GM19239 (cell line): ENCODE results near the gene ANXA5.

Source experiments
- DNase-seq: peaks from one replicate; pipeline ENCODE4 v3.0.0; 2011; ENCODE audit warnings: low spot score; ENCODE audit not compliant: insufficient read length
- FAIRE-seq: peaks from 2 replicates; lab custom pipeline; 2011; peaks lifted over from hg19 to GRCh38; lab: Jason Lieb, UNC

Gene ANXA5

GRCh38 chr4:121653986-121654385, 42.8 kb downstream of the ANXA5 start:
- FAIRE-seq (no peak), DNase-seq (no peak)

GRCh38 chr4:121653214-121653613, 43.6 kb downstream of the ANXA5 start:
- FAIRE-seq: no peak
- no peak for DNase-seq

- FAIRE-seq (no peak), DNase-seq (no peak)
These were observed 45.2 kb downstream of the ANXA5 start for GRCh38 chr4:121651597-121651996.

DNA sequence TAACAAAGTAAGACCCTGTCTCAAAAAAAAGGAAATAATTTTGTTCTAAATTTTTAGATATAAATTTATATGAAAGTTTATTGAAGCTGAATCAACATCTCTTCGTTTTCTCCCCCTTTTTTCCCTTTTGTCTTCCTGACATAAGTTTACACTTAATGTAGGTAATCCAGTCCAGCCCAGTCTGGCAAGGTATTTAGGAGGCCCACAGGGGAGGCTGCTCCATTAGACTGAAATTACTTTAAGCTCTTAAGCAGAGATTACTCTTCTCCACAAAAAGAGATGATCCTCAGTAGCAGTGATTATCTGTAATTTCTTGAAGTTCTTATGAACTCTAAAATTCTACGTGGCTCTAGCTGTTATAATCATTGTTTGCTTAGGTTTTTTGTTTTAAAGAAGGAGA, 46.0 kb downstream of the ANXA5 start:
- FAIRE-seq: no peak
- no peak for DNase-seq

- FAIRE-seq (no peak), DNase-seq (no peak)
These were observed 48.3 kb downstream of the ANXA5 start for GRCh38 chr4:121648516-121648915.

- DNase-seq: no peak
- no peak for FAIRE-seq
These were observed 53.7 kb downstream of the ANXA5 start for GRCh38 chr4:121642876-121643585.

GRCh38 chr4:121642292-121642691, 54.5 kb downstream of the ANXA5 start:
- FAIRE-seq (no peak), DNase-seq (no peak)

DNA sequence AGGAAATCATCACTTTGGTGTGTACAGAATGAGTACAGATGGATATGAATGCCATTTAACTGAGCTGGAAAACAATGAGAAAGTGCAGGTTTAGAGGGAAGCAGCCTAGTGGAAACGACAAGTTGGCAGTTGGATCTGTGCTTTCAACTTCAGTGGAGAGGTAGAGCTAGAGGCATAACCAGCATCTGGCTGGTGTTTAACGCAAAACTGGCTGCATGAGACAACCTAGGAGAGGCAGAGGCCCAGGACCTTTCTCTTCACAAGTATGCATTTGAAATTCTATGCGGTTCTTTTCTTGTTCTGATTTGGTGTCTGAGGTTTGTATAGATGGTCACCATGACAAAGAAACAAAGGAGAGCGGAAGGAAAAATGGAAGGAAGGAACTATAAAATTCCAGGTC, 63.1 kb downstream of the ANXA5 start:
- no peak for DNase-seq
- no peak for FAIRE-seq

DNA sequence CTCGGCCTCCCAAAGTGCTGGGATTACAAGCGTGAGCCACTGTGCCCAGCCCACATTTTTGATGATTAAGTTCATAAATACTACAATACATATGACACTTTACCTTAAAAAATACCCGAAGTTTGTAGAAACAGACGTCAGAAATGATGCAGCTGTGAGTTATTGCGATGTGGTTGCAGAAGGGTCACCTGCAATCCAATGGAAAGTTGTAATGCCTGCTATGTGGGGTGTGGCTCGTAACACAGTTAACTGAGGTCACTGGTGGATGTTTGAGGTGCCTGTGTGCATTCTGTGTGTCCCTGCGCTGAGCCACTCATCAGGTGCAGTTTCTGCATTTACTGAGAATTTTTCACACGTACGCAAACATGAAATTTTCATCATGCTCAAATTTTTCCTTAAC, 64.1 kb downstream of the ANXA5 start:
- DNase-seq: no peak
- no peak for FAIRE-seq
